Activated naive CD8-positive, alpha-beta T cell treated with anti-CD3 and anti-CD28 coated beads, Interleukin-2, amount 50 U/mL, for 16 hours (primary cell): ENCODE data around the gene PCDH10.
"Not testable (repeated sequence)": the region's sequence is repeated elsewhere in the genome, so short reads cannot be mapped to it uniquely, and the experiment has no call there.

ENCODE experiments used
- DNase-seq: peaks from one replicate; pipeline ENCODE4 v3.0.0-alpha.2; 2020; ENCODE audit warnings: low read depth, low spot score

The PCDH10 gene

DNA sequence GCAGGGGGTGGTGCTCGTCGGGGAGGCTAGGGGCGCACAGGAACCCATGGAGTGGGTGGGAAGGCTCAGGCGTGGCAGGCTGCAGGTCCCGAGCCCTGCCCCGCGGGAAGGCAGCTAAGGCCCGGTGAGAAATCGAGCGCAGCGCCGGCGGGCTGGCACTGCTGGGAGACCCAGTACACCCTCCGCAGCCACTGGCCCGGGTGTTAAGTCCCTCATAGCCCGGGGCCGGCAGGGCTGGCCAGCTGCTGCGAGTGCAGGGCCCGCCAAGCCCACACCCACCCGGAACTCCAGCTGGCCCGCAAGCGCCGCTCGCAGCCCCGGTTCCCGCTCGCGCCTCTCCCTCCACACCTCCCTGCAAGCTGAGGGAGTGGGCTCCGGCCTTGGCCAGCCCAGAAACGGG is 91.4 kb downstream of the PCDH10 start:
- DNase-seq: not testable (repeated sequence)
